GM23248 (cell line): Measurements from ENCODE around the gene TRIP10. TPM values are rescaled to one million over a fixed set of nuclear protein-coding genes. Genes with fewer than 3 reads are reported as not detected.

ENCODE experiments used
- DNase-seq: peaks from one replicate; pipeline ENCODE4 v3.0.0-alpha.2; 2015
- H2AFZ ChIP-seq: fragments of 200-600 bp; sonication (generic); 2 replicates; pipeline ENCODE4 v1.6.1; 2016; ENCODE audit warnings: antibody characterized with exemption
- H3F3A ChIP-seq: fragments of 200-600 bp; sonication (generic); 2 replicates; pipeline ENCODE4 v1.6.1; 2016; ENCODE audit warnings: mild to moderate bottlenecking, antibody characterized with exemption, mixed run types; ENCODE audit not compliant: insufficient read depth
- H3K27ac ChIP-seq: fragments of 200-600 bp; sonication (generic); 2 replicates; pipeline ENCODE4 v1.5.1; 2016; ENCODE audit warnings: mild to moderate bottlenecking
- H3K27me3 ChIP-seq: fragments of 200-600 bp; sonication (generic); replicated peaks from 2 replicates; pipeline ENCODE4 v1.6.1; 2016; ENCODE audit warnings: mild to moderate bottlenecking; ENCODE audit not compliant: insufficient read depth
- H3K36me3 ChIP-seq: fragments of 200-600 bp; sonication (generic); 2 replicates; pipeline ENCODE4 v1.6.1; 2016; ENCODE audit warnings: low read depth, mild to moderate bottlenecking
- H3K4me1 ChIP-seq: fragments of 200-600 bp; sonication (generic); 2 replicates; pipeline ENCODE4 v1.6.1; 2016; ENCODE audit warnings: mild to moderate bottlenecking; ENCODE audit not compliant: insufficient read depth
- H3K4me2 ChIP-seq: fragments of 200-600 bp; sonication (generic); one replicate; pipeline ENCODE4 v1.6.1; 2016; ENCODE audit warnings: mild to moderate bottlenecking; ENCODE audit not compliant: unreplicated experiment
- H3K4me3 ChIP-seq: fragments of 200-600 bp; sonication (generic); 2 replicates; pipeline ENCODE4 v1.5.1; 2016; ENCODE audit warnings: mild to moderate bottlenecking
- H3K79me2 ChIP-seq: fragments of 200-600 bp; sonication (generic); 2 replicates; pipeline ENCODE4 v1.6.1; 2016; ENCODE audit warnings: mild to moderate bottlenecking; ENCODE audit not compliant: insufficient read depth
- H3K9ac ChIP-seq: fragments of 200-600 bp; sonication (generic); 2 replicates; pipeline ENCODE4 v1.6.1; 2016; ENCODE audit warnings: mild to moderate bottlenecking
- H3K9me2 ChIP-seq: fragments of 200-600 bp; sonication (generic); 2 replicates; pipeline ENCODE4 v1.6.1; 2016; ENCODE audit warnings: mixed run types, mild to moderate bottlenecking, moderate library complexity; ENCODE audit not compliant: insufficient read depth
- H3K9me3 ChIP-seq: fragments of 200-600 bp; sonication (generic); one replicate; pipeline ENCODE4 v1.6.1; 2017; ENCODE audit warnings: low read depth
- H4K20me1 ChIP-seq: fragments of 200-600 bp; sonication (generic); 2 replicates; pipeline ENCODE4 v1.6.0; 2016; ENCODE audit not compliant: insufficient read depth
- EZH2 ChIP-seq: fragments of 200-600 bp; sonication (generic); IDR thresholded peaks from 2 replicates; pipeline ENCODE4 v1.6.1; 2018; ENCODE audit warnings: antibody characterized with exemption, mild to moderate bottlenecking; ENCODE audit not compliant: insufficient read depth, poor library complexity, severe bottlenecking
- EZH2phosphoT487 ChIP-seq: fragments of 200-600 bp; sonication (generic); IDR thresholded peaks from 2 replicates; pipeline ENCODE4 v1.6.1; 2018; ENCODE audit warnings: antibody characterized with exemption, moderate library complexity, mild to moderate bottlenecking, low read depth; ENCODE audit not compliant: insufficient read depth
- WGBS, 2 experiments: methylation state at CpG; one replicate each; pipeline ENCODE4 v1.1.6; 2015 to 2017; ENCODE audit warnings: low lambda C conversion rate in 2 of 2, low coverage in 1 of 2; ENCODE audit errors: missing lambda C conversion rate in 2 of 2; 5-methylcytosine and 5-hydroxymethylcytosine counted together
- in situ Hi-C: fragments of 300-500 bp; cut with MboI; formaldehyde crosslinking; loops from 2 replicates; pipeline ENCODE4 v1.15.0; 2020
- polyA plus RNA-seq: library from polyadenylated mRNA; unstranded; fragments of >200 nt; fragmentation: Nextera tagmentation; extraction: Ambion mirVana; gene quantifications from 2 replicates; pipeline ENCODE4 v1.2.1, GENCODE V29; 2016
- total RNA-seq: library from RNA; depleted of rRNA; stranded (reverse); fragments of >200 nt; shearing (Covaris generic); gene quantifications from 2 replicates; pipeline ENCODE4 v1.2.3, GENCODE V29; 2014

The TRIP10 gene
- total and polyA plus RNA-seq, 2 experiments from 2014 or later: 48.0 to 48.9 TPM

GRCh38 chr19:6733338-6734095, 6.0 kb upstream of the TRIP10 start:
- WGBS, 2 experiments: 86 to 92% methylated on average over 22 to 29 of the region's 29 CpGs
- no peaks in the 10 kb centered on the region for H4K20me1 ChIP-seq
- H2AFZ ChIP-seq: no peak overlapping the region
- H3K27me3 ChIP-seq: no peaks in the 10 kb centered on the region
- H3K36me3 ChIP-seq: no peaks in the 10 kb centered on the region
- H3K9me3 ChIP-seq: no peaks in the 10 kb centered on the region
- H3K27ac ChIP-seq: no peak overlapping the region
- no peak for TF ChIP-seq EZH2phosphoT487
- TF ChIP-seq EZH2: no peak
- no peak overlapping the region for H3K9ac ChIP-seq
- no peaks in the 10 kb centered on the region for H3K9me2 ChIP-seq
- DNase-seq: no peak
- peaks cover 13% of the 10 kb centered on the region for H3F3A ChIP-seq
- no peak overlapping the region for H3K4me2 ChIP-seq
- H3K4me1 ChIP-seq: peaks cover 17% of the 10 kb centered on the region
- in situ Hi-C loops: no loop called here
- peaks cover 11% of the 10 kb centered on the region for H3K79me2 ChIP-seq
- H3K4me3 ChIP-seq: no peak overlapping the region

- TF ChIP-seq EZH2phosphoT487 (no peak), EZH2 (no peak)
- H3K27me3 ChIP-seq: no peaks in the 10 kb centered on the region
- no peak for DNase-seq
- peaks cover 24% of the 10 kb centered on the region for H3K4me1 ChIP-seq
- no peak overlapping the region for H2AFZ ChIP-seq
- no peak overlapping the region for H3K9ac ChIP-seq
- H4K20me1 ChIP-seq: no peaks in the 10 kb centered on the region
- no peaks in the 10 kb centered on the region for H3K36me3 ChIP-seq
- peaks cover 11% of the 10 kb centered on the region for H3K79me2 ChIP-seq
- WGBS, 2 experiments: 81% methylated on average over 18 to 19 of the region's 20 CpGs
- H3K4me3 ChIP-seq: no peak overlapping the region
- in situ Hi-C loops: no loop called here
- peaks cover 18% of the 10 kb centered on the region for H3F3A ChIP-seq
- no peak overlapping the region for H3K4me2 ChIP-seq
- no peaks in the 10 kb centered on the region for H3K9me3 ChIP-seq
- H3K9me2 ChIP-seq: no peaks in the 10 kb centered on the region
- no peak overlapping the region for H3K27ac ChIP-seq
These were observed 5.3 kb upstream of the TRIP10 start for GRCh38 chr19:6734096-6734696.

- H3K27ac ChIP-seq: no peak overlapping the region
- H3K79me2 ChIP-seq: peaks cover 18% of the 10 kb centered on the region
- H3K27me3 ChIP-seq: no peaks in the 10 kb centered on the region
- DNase-seq: no peak
- peaks cover 25% of the 10 kb centered on the region for H3K4me1 ChIP-seq
- H3F3A ChIP-seq: peaks cover 18% of the 10 kb centered on the region
- H3K4me2 ChIP-seq: peak overlapping the region; percentile 98
- in situ Hi-C loops: no loop called here
- peak overlapping the region; percentile 90 for H3K9ac ChIP-seq
- no peaks in the 10 kb centered on the region for H3K9me2 ChIP-seq
- H2AFZ ChIP-seq: no peak overlapping the region
- H3K36me3 ChIP-seq: no peaks in the 10 kb centered on the region
- peak overlapping the region; percentile 99 for H3K4me3 ChIP-seq
- no peaks in the 10 kb centered on the region for H4K20me1 ChIP-seq
- H3K9me3 ChIP-seq: no peaks in the 10 kb centered on the region
- 51 to 57% methylated on average over 15 of the region's 15 CpGs for WGBS, 2 experiments
- TF ChIP-seq EZH2 (no peak), EZH2phosphoT487 (no peak)
These were observed 4.1 kb upstream of the TRIP10 start for GRCh38 chr19:6735181-6735911.

GRCh38 chr19:6736169-6736916, 3.1 kb upstream of the TRIP10 start:
- H3K9ac ChIP-seq: peak overlapping the region; percentile 90
- peak overlapping the region; percentile 99 for H3K4me3 ChIP-seq
- H4K20me1 ChIP-seq: no peaks in the 10 kb centered on the region
- TF ChIP-seq EZH2phosphoT487 (no peak), EZH2 (no peak)
- H2AFZ ChIP-seq: peak overlapping the region; percentile 83
- H3K4me1 ChIP-seq: peaks cover 25% of the 10 kb centered on the region
- peak; percentile 94 for DNase-seq
- H3K27me3 ChIP-seq: no peaks in the 10 kb centered on the region
- in situ Hi-C loops: no loop called here
- WGBS, 2 experiments: 20 to 21% methylated on average over 24 to 25 of the region's 25 CpGs
- H3K36me3 ChIP-seq: no peaks in the 10 kb centered on the region
- H3K9me2 ChIP-seq: no peaks in the 10 kb centered on the region
- H3K79me2 ChIP-seq: peaks cover 28% of the 10 kb centered on the region
- H3K9me3 ChIP-seq: no peaks in the 10 kb centered on the region
- peak overlapping the region; percentile 77 for H3K27ac ChIP-seq
- peak overlapping the region; percentile 98 for H3K4me2 ChIP-seq
- peaks cover 20% of the 10 kb centered on the region for H3F3A ChIP-seq
